OCI-LY7 (cell line): ENCODE results near the gene GMDS.

ENCODE experiments used
- EZH2phosphoT487 ChIP-seq: fragments of 200-600 bp; sonication (generic); IDR thresholded peaks from 2 replicates; pipeline ENCODE4 v1.6.1; 2018; ENCODE audit warnings: low read depth, borderline replicate concordance, mild to moderate bottlenecking, mixed run types, antibody characterized with exemption, low read length, moderate library complexity, mixed read lengths
- TF ChIP-seq, protein P1 (sequence below): fragments of 200-600 bp; sonication (generic); conservative IDR thresholded peaks from 2 replicates; pipeline ENCODE4 v1.5.1; 2014; ENCODE audit warnings: mild to moderate bottlenecking, antibody characterized with exemption, low read length, moderate library complexity, mixed read lengths

DNA sequence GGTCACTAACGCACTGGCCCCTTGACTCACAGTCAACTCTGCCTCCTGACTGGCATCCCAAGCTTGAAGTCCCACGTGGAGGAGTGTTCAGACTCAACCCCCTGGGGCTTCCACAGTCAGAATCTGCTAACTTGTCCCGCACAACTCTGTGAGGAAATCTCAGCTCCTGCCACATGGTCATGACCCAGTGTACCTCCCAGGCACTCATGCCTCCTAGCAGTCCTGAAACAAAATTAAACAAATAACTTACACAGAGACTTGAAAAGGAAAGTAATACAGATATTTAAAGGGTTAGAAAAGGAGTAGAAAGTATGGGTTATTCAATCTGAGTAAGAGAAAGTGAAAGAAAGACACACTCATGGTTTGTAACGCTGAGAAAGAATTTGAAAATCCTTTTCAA is 134.9 kb downstream of the GMDS start:
- TF ChIP-seq, protein P1, sequence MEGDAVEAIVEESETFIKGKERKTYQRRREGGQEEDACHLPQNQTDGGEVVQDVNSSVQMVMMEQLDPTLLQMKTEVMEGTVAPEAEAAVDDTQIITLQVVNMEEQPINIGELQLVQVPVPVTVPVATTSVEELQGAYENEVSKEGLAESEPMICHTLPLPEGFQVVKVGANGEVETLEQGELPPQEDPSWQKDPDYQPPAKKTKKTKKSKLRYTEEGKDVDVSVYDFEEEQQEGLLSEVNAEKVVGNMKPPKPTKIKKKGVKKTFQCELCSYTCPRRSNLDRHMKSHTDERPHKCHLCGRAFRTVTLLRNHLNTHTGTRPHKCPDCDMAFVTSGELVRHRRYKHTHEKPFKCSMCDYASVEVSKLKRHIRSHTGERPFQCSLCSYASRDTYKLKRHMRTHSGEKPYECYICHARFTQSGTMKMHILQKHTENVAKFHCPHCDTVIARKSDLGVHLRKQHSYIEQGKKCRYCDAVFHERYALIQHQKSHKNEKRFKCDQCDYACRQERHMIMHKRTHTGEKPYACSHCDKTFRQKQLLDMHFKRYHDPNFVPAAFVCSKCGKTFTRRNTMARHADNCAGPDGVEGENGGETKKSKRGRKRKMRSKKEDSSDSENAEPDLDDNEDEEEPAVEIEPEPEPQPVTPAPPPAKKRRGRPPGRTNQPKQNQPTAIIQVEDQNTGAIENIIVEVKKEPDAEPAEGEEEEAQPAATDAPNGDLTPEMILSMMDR: no peak
- no peak for TF ChIP-seq EZH2phosphoT487
